HL-60/S4 treated with retinoic acid at 250 ng/mL for 4 days and 3 days (cell line): ENCODE data around the gene AGFG1.

ENCODE experiments used
- in situ Hi-C: fragments of 300-500 bp; cut with MboI; formaldehyde crosslinking; loops from 2 replicates; pipeline ENCODE4 v1.7.0; 2022; ENCODE audit warnings: low sequenced_read_pairs

The AGFG1 gene

GRCh38 chr2:227471924-227472264 is at the start of gene AGFG1:
Gene AGFG1 (plus strand): TSS chr2:227472156. CDS start chr2:227472422, 266 bp downstream.
- in situ Hi-C loops = no loop called here

- in situ Hi-C loops = no loop called here
Measured at GRCh38 chr2:227423656-227424499, 48.1 kb upstream of the AGFG1 start.

GRCh38 chr2:227428731-227429285 is 43.1 kb upstream of the AGFG1 start:
- in situ Hi-C loops = no loop called here

GRCh38 chr2:227430639-227431038 is 41.3 kb upstream of the AGFG1 start:
- in situ Hi-C loops = no loop called here

- in situ Hi-C loops = no loop called here
Measured at GRCh38 chr2:227433171-227433570, 38.8 kb upstream of the AGFG1 start.

GRCh38 chr2:227436436-227437174 is 35.4 kb upstream of the AGFG1 start:
- in situ Hi-C loops = no loop called here

GRCh38 chr2:227439214-227439613 is 32.7 kb upstream of the AGFG1 start:
- in situ Hi-C loops = no loop called here

GRCh38 chr2:227442639-227443038 is 29.3 kb upstream of the AGFG1 start:
- in situ Hi-C loops = no loop called here

GRCh38 chr2:227443889-227444568 is 27.9 kb upstream of the AGFG1 start:
- in situ Hi-C loops = no loop called here

GRCh38 chr2:227447606-227448005 is 24.4 kb upstream of the AGFG1 start:
- in situ Hi-C loops = no loop called here

GRCh38 chr2:227450311-227450841 is 21.6 kb upstream of the AGFG1 start:
- in situ Hi-C loops = no loop called here

GRCh38 chr2:227450926-227451654 is 20.9 kb upstream of the AGFG1 start:
- in situ Hi-C loops = no loop called here

GRCh38 chr2:227451655-227451992 is 20.3 kb upstream of the AGFG1 start:
- in situ Hi-C loops = no loop called here

- in situ Hi-C loops = no loop called here
Measured at GRCh38 chr2:227453810-227454209, 18.1 kb upstream of the AGFG1 start.

GRCh38 chr2:227454323-227454860 is 17.6 kb upstream of the AGFG1 start:
- in situ Hi-C loops = no loop called here

- in situ Hi-C loops = no loop called here
Measured at GRCh38 chr2:227455200-227455599, 16.8 kb upstream of the AGFG1 start.

- in situ Hi-C loops = no loop called here
Measured at GRCh38 chr2:227456102-227456501, 15.9 kb upstream of the AGFG1 start.

GRCh38 chr2:227456772-227457171 is 15.2 kb upstream of the AGFG1 start:
- in situ Hi-C loops = no loop called here

- in situ Hi-C loops = no loop called here
Measured at GRCh38 chr2:227460070-227460485, 11.9 kb upstream of the AGFG1 start.

GRCh38 chr2:227460833-227461232 is 11.1 kb upstream of the AGFG1 start:
- in situ Hi-C loops = no loop called here
